ENCODE data around the gene STX10. TPM values are rescaled to one million over a fixed set of nuclear protein-coding genes. Genes with fewer than 3 reads are reported as not detected.

STX10 gene
- total and polyA plus RNA-seq, 9 of the 15 experiments (the other 6 are each of a cell fraction or from before 2014, with no cell fraction given) = 0.51 to 66.3 (median 31.0) TPM

DNA sequence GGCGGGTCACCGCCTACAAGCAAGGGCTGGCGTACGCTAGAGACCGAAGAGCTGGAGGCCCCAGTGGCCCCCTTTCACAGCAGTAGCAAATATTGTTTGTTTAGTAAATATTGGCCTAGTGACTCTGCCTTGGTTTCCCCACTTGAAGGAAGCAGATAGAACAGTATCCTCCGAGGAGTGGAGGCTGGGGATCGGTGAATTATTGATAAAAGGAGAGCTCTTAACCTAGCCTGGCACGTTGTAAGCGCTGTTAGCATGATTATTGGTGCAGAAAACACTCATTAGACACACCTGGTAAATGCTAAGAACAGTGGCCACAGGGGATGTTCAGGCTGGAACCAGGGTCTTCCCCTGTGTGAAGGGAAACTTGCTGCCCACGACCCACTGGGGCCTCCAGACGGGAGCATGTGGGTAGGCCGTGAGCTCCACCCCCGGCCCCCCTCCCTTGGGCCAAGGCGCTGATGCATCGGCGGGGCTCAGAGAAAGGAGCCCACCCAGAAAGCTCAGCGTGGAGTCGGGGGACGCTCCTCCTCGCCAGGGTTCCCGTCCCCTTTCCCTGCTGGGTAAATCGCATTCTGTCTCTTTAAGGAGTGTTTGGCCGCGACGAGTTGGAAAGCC, 2.3 kb upstream of the STX10 start (continued):
- TF ChIP-seq, protein P1, sequence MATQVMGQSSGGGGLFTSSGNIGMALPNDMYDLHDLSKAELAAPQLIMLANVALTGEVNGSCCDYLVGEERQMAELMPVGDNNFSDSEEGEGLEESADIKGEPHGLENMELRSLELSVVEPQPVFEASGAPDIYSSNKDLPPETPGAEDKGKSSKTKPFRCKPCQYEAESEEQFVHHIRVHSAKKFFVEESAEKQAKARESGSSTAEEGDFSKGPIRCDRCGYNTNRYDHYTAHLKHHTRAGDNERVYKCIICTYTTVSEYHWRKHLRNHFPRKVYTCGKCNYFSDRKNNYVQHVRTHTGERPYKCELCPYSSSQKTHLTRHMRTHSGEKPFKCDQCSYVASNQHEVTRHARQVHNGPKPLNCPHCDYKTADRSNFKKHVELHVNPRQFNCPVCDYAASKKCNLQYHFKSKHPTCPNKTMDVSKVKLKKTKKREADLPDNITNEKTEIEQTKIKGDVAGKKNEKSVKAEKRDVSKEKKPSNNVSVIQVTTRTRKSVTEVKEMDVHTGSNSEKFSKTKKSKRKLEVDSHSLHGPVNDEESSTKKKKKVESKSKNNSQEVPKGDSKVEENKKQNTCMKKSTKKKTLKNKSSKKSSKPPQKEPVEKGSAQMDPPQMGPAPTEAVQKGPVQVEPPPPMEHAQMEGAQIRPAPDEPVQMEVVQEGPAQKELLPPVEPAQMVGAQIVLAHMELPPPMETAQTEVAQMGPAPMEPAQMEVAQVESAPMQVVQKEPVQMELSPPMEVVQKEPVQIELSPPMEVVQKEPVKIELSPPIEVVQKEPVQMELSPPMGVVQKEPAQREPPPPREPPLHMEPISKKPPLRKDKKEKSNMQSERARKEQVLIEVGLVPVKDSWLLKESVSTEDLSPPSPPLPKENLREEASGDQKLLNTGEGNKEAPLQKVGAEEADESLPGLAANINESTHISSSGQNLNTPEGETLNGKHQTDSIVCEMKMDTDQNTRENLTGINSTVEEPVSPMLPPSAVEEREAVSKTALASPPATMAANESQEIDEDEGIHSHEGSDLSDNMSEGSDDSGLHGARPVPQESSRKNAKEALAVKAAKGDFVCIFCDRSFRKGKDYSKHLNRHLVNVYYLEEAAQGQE (IDR thresholded peaks at IDR 0.05; ENCODE audit: borderline replicate concordance) = no peak
- TF ChIP-seq, protein P1 (CRISPR knock-in tag; IDR thresholded peaks at IDR 0.05; ENCODE audit: low read depth) = no peak
- TF ChIP-seq, protein P2, sequence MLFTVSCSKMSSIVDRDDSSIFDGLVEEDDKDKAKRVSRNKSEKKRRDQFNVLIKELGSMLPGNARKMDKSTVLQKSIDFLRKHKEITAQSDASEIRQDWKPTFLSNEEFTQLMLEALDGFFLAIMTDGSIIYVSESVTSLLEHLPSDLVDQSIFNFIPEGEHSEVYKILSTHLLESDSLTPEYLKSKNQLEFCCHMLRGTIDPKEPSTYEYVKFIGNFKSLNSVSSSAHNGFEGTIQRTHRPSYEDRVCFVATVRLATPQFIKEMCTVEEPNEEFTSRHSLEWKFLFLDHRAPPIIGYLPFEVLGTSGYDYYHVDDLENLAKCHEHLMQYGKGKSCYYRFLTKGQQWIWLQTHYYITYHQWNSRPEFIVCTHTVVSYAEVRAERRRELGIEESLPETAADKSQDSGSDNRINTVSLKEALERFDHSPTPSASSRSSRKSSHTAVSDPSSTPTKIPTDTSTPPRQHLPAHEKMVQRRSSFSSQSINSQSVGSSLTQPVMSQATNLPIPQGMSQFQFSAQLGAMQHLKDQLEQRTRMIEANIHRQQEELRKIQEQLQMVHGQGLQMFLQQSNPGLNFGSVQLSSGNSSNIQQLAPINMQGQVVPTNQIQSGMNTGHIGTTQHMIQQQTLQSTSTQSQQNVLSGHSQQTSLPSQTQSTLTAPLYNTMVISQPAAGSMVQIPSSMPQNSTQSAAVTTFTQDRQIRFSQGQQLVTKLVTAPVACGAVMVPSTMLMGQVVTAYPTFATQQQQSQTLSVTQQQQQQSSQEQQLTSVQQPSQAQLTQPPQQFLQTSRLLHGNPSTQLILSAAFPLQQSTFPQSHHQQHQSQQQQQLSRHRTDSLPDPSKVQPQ (CRISPR knock-in tag; IDR thresholded peaks at IDR 0.05; ENCODE audit: borderline replicate concordance) = no peak
- TF ChIP-seq ZNF324 (CRISPR knock-in tag; IDR thresholded peaks at IDR 0.05) (0 out of 2 replicates have a peak, but pooled peaks have one; percentile 8), RBM14 (IDR thresholded peaks at IDR 0.05; ENCODE audit: borderline replicate concordance, insufficient read depth, low read depth, low read length) (no peak), CEBPG (CRISPR knock-in tag; IDR thresholded peaks at IDR 0.05) (0 out of 2 replicates have a peak, but pooled peaks have one; percentile 19), CEBPG (tag; conservative IDR thresholded peaks at IDR 0.05 in 1 of 2, IDR thresholded peaks at IDR 0.05 in 1 of 2) (no peak), FOSL1 (tag; conservative IDR thresholded peaks at IDR 0.05) (0 out of 2 replicates have a peak, but pooled peaks have one; percentile 8), TAF7 (tag; IDR thresholded peaks at IDR 0.05) (no peak), EP400 (IDR thresholded peaks at IDR 0.05) (peak; percentile 28; the same call in 1 of the 2 replicates), LCOR (CRISPR knock-in tag; IDR thresholded peaks at IDR 0.05) (no peak), NCOA4 (IDR thresholded peaks at IDR 0.05; ENCODE audit: partially characterized antibody) (no peak)
- TF ChIP-seq, protein P3, sequence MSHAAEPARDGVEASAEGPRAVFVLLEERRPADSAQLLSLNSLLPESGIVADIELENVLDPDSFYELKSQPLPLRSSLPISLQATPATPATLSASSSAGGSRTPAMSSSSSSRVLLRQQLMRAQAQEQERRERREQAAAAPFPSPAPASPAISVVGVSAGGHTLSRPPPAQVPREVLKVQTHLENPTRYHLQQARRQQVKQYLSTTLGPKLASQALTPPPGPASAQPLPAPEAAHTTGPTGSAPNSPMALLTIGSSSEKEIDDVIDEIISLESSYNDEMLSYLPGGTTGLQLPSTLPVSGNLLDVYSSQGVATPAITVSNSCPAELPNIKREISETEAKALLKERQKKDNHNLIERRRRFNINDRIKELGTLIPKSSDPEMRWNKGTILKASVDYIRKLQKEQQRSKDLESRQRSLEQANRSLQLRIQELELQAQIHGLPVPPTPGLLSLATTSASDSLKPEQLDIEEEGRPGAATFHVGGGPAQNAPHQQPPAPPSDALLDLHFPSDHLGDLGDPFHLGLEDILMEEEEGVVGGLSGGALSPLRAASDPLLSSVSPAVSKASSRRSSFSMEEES (CRISPR knock-in tag; IDR thresholded peaks at IDR 0.05) = no peak
- TF ChIP-seq, protein P4, sequence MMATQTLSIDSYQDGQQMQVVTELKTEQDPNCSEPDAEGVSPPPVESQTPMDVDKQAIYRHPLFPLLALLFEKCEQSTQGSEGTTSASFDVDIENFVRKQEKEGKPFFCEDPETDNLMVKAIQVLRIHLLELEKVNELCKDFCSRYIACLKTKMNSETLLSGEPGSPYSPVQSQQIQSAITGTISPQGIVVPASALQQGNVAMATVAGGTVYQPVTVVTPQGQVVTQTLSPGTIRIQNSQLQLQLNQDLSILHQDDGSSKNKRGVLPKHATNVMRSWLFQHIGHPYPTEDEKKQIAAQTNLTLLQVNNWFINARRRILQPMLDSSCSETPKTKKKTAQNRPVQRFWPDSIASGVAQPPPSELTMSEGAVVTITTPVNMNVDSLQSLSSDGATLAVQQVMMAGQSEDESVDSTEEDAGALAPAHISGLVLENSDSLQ (IDR thresholded peaks at IDR 0.05) = no peak

Measured in K562 (cell line).